ENCODE data around the gene TNP2. TPM values are rescaled to one million over a fixed set of nuclear protein-coding genes. Genes with fewer than 3 reads are reported as not detected.

TNP2 gene
- total RNA-seq = not detected

DNA sequence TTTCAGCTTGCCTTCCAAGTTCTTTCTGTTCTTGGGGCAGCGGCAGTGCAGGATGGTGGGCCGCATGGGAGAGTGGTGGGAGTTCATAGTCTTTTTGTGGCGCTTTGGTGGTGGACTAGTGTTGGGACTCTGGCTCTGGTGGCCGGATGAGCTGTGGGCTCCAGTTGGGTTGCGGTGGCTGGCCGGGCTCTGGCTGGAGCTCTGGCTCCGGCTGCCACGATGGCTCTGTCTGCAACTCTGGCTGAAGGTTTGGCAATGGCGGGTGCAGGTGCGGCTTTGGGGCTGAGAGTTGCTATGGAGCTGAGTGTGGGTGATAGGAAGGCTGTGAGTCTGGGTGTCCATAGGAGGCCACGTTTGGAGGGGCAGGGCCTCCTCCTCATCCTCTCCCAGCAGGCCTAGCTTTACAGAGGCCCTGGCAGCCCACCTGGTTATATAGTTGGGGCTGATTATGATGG lies at the start of gene TNP2:
TSS of gene TNP2 (minus strand) at position 405 of the 455 bp plus-strand sequence. CDS start at position 342, 63 bp downstream.
- TF ChIP-seq POLR2AphosphoS5 (IDR thresholded peaks at IDR 0.05) (no peak), EP300 (IDR thresholded peaks at IDR 0.05) (no peak), POLR2A (IDR thresholded peaks at IDR 0.05) (no peak)
- TF ChIP-seq, protein P1, sequence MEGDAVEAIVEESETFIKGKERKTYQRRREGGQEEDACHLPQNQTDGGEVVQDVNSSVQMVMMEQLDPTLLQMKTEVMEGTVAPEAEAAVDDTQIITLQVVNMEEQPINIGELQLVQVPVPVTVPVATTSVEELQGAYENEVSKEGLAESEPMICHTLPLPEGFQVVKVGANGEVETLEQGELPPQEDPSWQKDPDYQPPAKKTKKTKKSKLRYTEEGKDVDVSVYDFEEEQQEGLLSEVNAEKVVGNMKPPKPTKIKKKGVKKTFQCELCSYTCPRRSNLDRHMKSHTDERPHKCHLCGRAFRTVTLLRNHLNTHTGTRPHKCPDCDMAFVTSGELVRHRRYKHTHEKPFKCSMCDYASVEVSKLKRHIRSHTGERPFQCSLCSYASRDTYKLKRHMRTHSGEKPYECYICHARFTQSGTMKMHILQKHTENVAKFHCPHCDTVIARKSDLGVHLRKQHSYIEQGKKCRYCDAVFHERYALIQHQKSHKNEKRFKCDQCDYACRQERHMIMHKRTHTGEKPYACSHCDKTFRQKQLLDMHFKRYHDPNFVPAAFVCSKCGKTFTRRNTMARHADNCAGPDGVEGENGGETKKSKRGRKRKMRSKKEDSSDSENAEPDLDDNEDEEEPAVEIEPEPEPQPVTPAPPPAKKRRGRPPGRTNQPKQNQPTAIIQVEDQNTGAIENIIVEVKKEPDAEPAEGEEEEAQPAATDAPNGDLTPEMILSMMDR (IDR thresholded peaks at IDR 0.05) = no peak
- no peaks in the 10 kb centered on the region for H3K27me3 ChIP-seq
- H3K27ac ChIP-seq = no peak within 1 kb of the TSS
- H3K4me3 ChIP-seq = no peak within 1 kb of the TSS
- H3K4me1 ChIP-seq = peaks cover 8% of the 10 kb centered on the region
- no peaks in the 10 kb centered on the region for H3K36me3 ChIP-seq
- DNase-seq (ENCODE audit: low spot score in 2 of 2) = no peak
- H3K9me3 ChIP-seq = no peaks in the 10 kb centered on the region
- 92% methylated on average over 11 of the region's 11 CpGs for WGBS

DNA sequence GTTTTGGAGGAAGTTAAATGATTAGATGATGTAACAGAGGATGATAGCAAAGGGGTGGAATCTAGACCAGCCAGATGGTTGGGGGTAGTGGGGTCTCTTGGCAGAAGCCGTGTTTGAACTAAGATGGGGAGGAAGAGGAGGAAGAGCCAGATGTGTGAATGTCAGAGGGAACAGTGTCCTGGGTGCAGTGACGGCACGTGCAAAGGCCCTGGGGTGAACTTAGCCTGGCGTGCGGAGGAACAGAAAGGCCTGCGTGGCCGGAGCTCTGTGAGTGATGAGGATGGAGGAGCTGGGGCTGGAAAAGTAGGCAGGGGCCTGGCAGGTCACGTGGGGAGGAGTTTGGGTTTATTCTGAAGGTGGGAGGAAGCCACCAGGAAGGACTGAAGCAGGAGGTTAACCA lies 49.7 kb upstream of the TNP2 start:
- DNase-seq (ENCODE audit: low spot score in 2 of 2) = no peak
- H3K27ac ChIP-seq = no peak overlapping the region
- WGBS = 94% methylated on average over 8 of the region's 8 CpGs

GRCh38 chr16:11316331-11317015 lies 47.3 kb upstream of the TNP2 start:
- Histone ChIP-seq H3K4me1 (peaks cover 12% of the 10 kb centered on the region), H3K36me3 (no peaks in the 10 kb centered on the region), H3K4me3 (no peak overlapping the region), H3K9me3 (no peaks in the 10 kb centered on the region), H3K27me3 (no peaks in the 10 kb centered on the region), H3K27ac (no peak overlapping the region)
- DNase-seq (ENCODE audit: low spot score in 2 of 2) = no peak
- TF ChIP-seq POLR2A (IDR thresholded peaks at IDR 0.05) = no peak
- TF ChIP-seq EP300 (IDR thresholded peaks at IDR 0.05) = no peak
- TF ChIP-seq POLR2AphosphoS5 (IDR thresholded peaks at IDR 0.05) = no peak
- TF ChIP-seq, protein P1 (IDR thresholded peaks at IDR 0.05) = no peak
- 84% methylated on average over 22 of the region's 23 CpGs for WGBS

More for the DNA sequence above, 49.7 kb upstream of the TNP2 start:
- TF ChIP-seq POLR2AphosphoS5 (IDR thresholded peaks at IDR 0.05) (no peak), POLR2A (IDR thresholded peaks at IDR 0.05) (no peak), EP300 (IDR thresholded peaks at IDR 0.05) (no peak)
- TF ChIP-seq, protein P1 (IDR thresholded peaks at IDR 0.05) = no peak
- Histone ChIP-seq H3K9me3 (no peaks in the 10 kb centered on the region), H3K27me3 (no peaks in the 10 kb centered on the region), H3K4me3 (no peak overlapping the region), H3K4me1 (no peaks in the 10 kb centered on the region), H3K36me3 (no peaks in the 10 kb centered on the region)

DNA sequence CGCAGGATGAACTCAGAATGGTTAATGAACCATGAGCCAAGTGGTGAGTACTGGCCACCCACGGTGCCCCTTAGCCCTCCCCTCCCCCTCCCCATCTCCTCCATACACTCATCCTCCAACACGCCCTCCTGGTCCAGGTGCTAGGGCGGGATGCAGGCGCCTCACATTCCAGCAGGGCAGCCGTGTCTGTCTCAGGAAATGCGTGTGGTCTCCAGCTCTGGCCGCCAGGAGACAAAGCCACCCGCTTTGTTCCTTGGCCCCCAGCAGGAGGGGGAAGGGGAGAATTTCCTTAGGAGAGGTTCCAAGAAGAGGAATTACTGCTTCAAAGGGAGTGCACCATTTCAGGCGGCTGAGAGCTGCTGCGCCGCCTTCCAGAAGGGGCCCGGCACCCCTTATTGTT lies 46.4 kb upstream of the TNP2 start:
- H3K27me3 ChIP-seq = no peaks in the 10 kb centered on the region
- TF ChIP-seq, protein P1 (IDR thresholded peaks at IDR 0.05) = no peak
- TF ChIP-seq POLR2AphosphoS5 (IDR thresholded peaks at IDR 0.05) (no peak), EP300 (IDR thresholded peaks at IDR 0.05) (no peak), POLR2A (IDR thresholded peaks at IDR 0.05) (no peak)
- H3K4me1 ChIP-seq = peaks cover 12% of the 10 kb centered on the region
- no peak for DNase-seq (ENCODE audit: low spot score in 2 of 2)
- WGBS = 55% methylated on average over 12 of the region's 13 CpGs
- no peak overlapping the region for H3K4me3 ChIP-seq
- no peaks in the 10 kb centered on the region for H3K36me3 ChIP-seq
- H3K9me3 ChIP-seq = no peaks in the 10 kb centered on the region
- H3K27ac ChIP-seq = no peak overlapping the region

GRCh38 chr16:11314309-11314894 lies 45.3 kb upstream of the TNP2 start:
- WGBS = 100% methylated on average over 1 of the region's 8 CpGs

More at GRCh38 chr16:11314309-11314894, 45.3 kb upstream of the TNP2 start:
- peaks cover 12% of the 10 kb centered on the region for H3K4me1 ChIP-seq
- no peak for DNase-seq (ENCODE audit: low spot score in 2 of 2)
- no peaks in the 10 kb centered on the region for H3K9me3 ChIP-seq
- H3K27ac ChIP-seq = no peak overlapping the region
- TF ChIP-seq POLR2A (IDR thresholded peaks at IDR 0.05) (no peak), POLR2AphosphoS5 (IDR thresholded peaks at IDR 0.05) (no peak), EP300 (IDR thresholded peaks at IDR 0.05) (no peak)
- TF ChIP-seq, protein P1 (IDR thresholded peaks at IDR 0.05) = no peak
- H3K27me3 ChIP-seq = no peaks in the 10 kb centered on the region
- no peaks in the 10 kb centered on the region for H3K36me3 ChIP-seq
- no peak overlapping the region for H3K4me3 ChIP-seq
